Endodermal cell (in vitro differentiated cells): ENCODE measurements around the gene BPIFB6. TPM values are rescaled to one million over a fixed set of nuclear protein-coding genes. Genes with fewer than 3 reads are reported as not detected.

Experiments used
- DNase-seq: peaks from one replicate; pipeline ENCODE4 v3.0.0-alpha.2; 2017
- H3K27ac ChIP-seq: 2 replicates; pipeline ENCODE4 v1.5.1; 2013; ENCODE audit warnings: mild to moderate bottlenecking, low read depth, low read length, moderate library complexity
- H3K27me3 ChIP-seq: 2 replicates; pipeline ENCODE4 v1.6.1; 2013; ENCODE audit warnings: mild to moderate bottlenecking, low read length, moderate library complexity; ENCODE audit not compliant: insufficient read depth, control insufficient read depth, poor library complexity, severe bottlenecking
- H3K36me3 ChIP-seq: 2 replicates; pipeline ENCODE4 v1.7.0; 2013; ENCODE audit warnings: mild to moderate bottlenecking, low read length, moderate library complexity; ENCODE audit not compliant: control insufficient read depth, insufficient read depth
- H3K4me1 ChIP-seq: one replicate; pipeline ENCODE4 v1.7.0; 2013; ENCODE audit warnings: low read length; ENCODE audit not compliant: control insufficient read depth, insufficient read depth
- H3K4me3 ChIP-seq: 2 replicates; pipeline ENCODE4 v1.5.1; 2013; ENCODE audit warnings: mild to moderate bottlenecking, low read length, moderate library complexity
- H3K9ac ChIP-seq: 2 replicates; pipeline ENCODE4 v1.6.1; 2013; ENCODE audit warnings: mild to moderate bottlenecking, low read length, moderate library complexity; ENCODE audit not compliant: poor library complexity, severe bottlenecking; ENCODE audit errors: extremely low read depth
- H3K9me3 ChIP-seq: 2 replicates; pipeline ENCODE4 v1.6.1; 2013; ENCODE audit warnings: mild to moderate bottlenecking, low read length, moderate library complexity; ENCODE audit not compliant: control insufficient read depth
- H3K27ac Mint-ChIP-seq: 2 replicates; pipeline ENCODE4 v1.8.0; 2020; ENCODE audit warnings: mixed read lengths
- H3K27me3 Mint-ChIP-seq: 2 replicates; pipeline ENCODE4 v1.8.0; 2021; ENCODE audit warnings: mild to moderate bottlenecking, mixed read lengths; ENCODE audit not compliant: insufficient read depth
- H3K36me3 Mint-ChIP-seq: 2 replicates; pipeline ENCODE4 v1.8.0; 2020; ENCODE audit warnings: low read depth, mixed read lengths
- H3K4me1 Mint-ChIP-seq: 2 replicates; pipeline ENCODE4 v1.8.0; 2020; ENCODE audit warnings: mixed read lengths
- H3K4me3 Mint-ChIP-seq: 2 replicates; pipeline ENCODE4 v1.8.0; 2020; ENCODE audit warnings: mild to moderate bottlenecking, moderate library complexity, mixed read lengths
- H3K9me3 Mint-ChIP-seq: 2 replicates; pipeline ENCODE4 v1.8.0; 2020; ENCODE audit warnings: mild to moderate bottlenecking, mixed read lengths
- WGBS, 2 experiments: methylation state at CpG; one replicate each; pipeline versions ENCODE4 v1.1.5 to v1.1.7; 2013; ENCODE audit warnings: missing lambda C conversion rate in 2 of 2, mixed read lengths in 1 of 2; ENCODE audit not compliant: insufficient coverage in 1 of 2, insufficient read length in 1 of 2; 5-methylcytosine and 5-hydroxymethylcytosine counted together
- total RNA-seq, 2 donors: library from RNA; stranded (reverse); fragmentation: NEBNext Ultra II Directional in 1 of 2; extraction: Animal tissue kit (Norgen Biotek cat#: 25700) in 1 of 2; gene quantifications; 2 replicates in 1 of 2; 3 replicates in 1 of 2; pipeline ENCODE4 v1.2.1, GENCODE V29; 2021
- TF ChIP-seq, protein P1 (sequence below): fragments of 200-600 bp; sonication (generic); conservative IDR thresholded peaks from 2 replicates; pipeline ENCODE4 v1.5.0; 2021; ENCODE audit warnings: antibody characterized with exemption, mild to moderate bottlenecking

Gene BPIFB6
- total RNA-seq, 2 donors from 2014 or later, result not detected

DNA sequence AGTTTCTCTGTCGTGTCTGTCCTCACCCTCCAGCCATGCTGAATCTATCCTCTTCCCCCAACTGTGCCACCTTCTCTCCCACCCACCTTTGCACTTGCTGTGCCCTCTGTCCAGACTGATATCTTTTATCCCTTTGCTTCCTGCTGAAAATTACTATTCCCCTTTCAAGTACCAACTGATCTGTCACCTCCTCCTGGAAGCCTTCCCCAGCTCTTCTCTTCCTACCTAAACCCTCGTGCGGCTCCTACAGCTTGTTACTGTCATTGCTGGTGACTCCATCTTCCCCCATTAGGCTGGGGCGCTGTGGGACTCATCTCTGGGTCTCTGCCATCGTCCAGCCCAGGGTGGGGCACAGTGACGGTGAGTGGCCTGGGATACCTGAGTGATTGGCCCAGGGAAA lies 1.1 kb downstream of the BPIFB6 start:
- Histone ChIP-seq H3K9me3 (no peaks in the 10 kb centered on the region), H3K4me1 (no peaks in the 10 kb centered on the region), H3K4me3 (no peak overlapping the region), H3K27ac (no peak overlapping the region), H3K9ac (no peak overlapping the region), H3K27me3 (peaks cover 8% of the 10 kb centered on the region), H3K36me3 (no peaks in the 10 kb centered on the region)
- Mint-ChIP-seq H3K4me1 (no peaks in the 10 kb centered on the region), H3K9me3 (no peaks in the 10 kb centered on the region), H3K36me3 (no peaks in the 10 kb centered on the region), H3K4me3 (no peak overlapping the region), H3K27me3 (peaks cover 16% of the 10 kb centered on the region), H3K27ac (peak overlapping the region; percentile 31)
- TF ChIP-seq, protein P1, sequence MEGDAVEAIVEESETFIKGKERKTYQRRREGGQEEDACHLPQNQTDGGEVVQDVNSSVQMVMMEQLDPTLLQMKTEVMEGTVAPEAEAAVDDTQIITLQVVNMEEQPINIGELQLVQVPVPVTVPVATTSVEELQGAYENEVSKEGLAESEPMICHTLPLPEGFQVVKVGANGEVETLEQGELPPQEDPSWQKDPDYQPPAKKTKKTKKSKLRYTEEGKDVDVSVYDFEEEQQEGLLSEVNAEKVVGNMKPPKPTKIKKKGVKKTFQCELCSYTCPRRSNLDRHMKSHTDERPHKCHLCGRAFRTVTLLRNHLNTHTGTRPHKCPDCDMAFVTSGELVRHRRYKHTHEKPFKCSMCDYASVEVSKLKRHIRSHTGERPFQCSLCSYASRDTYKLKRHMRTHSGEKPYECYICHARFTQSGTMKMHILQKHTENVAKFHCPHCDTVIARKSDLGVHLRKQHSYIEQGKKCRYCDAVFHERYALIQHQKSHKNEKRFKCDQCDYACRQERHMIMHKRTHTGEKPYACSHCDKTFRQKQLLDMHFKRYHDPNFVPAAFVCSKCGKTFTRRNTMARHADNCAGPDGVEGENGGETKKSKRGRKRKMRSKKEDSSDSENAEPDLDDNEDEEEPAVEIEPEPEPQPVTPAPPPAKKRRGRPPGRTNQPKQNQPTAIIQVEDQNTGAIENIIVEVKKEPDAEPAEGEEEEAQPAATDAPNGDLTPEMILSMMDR, result no peak
- no peak for DNase-seq
- 85 to 87% methylated on average over 4 to 6 of the region's 6 CpGs for WGBS, 2 experiments

DNA sequence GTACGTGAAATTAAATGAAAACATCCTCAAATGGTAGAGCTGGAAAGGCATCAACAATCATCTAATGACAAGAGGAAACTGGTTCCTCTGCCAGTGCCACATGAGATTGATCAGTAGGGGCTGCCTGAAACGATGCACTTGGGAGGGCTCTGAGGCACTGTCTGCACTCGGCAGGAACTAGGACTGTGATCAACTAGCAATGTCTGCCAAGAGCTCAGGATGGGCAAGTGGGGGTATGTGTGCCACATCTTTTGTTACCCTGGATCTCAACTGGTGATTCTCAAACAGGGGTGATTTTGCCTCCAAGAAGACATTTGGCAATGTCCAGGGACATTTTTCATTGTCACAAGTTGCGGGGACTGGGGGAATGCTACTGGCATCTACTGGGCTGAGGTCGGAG lies 1.9 kb downstream of the BPIFB6 start:
- H3K36me3 ChIP-seq, result no peaks in the 10 kb centered on the region
- Mint-ChIP-seq H3K27me3 (peaks cover 24% of the 10 kb centered on the region), H3K4me3 (no peak overlapping the region), H3K9me3 (no peaks in the 10 kb centered on the region), H3K36me3 (no peaks in the 10 kb centered on the region), H3K4me1 (no peaks in the 10 kb centered on the region), H3K27ac (no peak overlapping the region)
- WGBS, 2 experiments, result 77 to 84% methylated on average over 5 of the region's 5 CpGs
- no peak overlapping the region for H3K9ac ChIP-seq
- no peak overlapping the region for H3K27ac ChIP-seq
- no peak overlapping the region for H3K4me3 ChIP-seq
- H3K9me3 ChIP-seq, result no peaks in the 10 kb centered on the region
- no peak for DNase-seq
- H3K27me3 ChIP-seq, result peaks cover 17% of the 10 kb centered on the region
- TF ChIP-seq, protein P1, result no peak
- H3K4me1 ChIP-seq, result no peaks in the 10 kb centered on the region

DNA sequence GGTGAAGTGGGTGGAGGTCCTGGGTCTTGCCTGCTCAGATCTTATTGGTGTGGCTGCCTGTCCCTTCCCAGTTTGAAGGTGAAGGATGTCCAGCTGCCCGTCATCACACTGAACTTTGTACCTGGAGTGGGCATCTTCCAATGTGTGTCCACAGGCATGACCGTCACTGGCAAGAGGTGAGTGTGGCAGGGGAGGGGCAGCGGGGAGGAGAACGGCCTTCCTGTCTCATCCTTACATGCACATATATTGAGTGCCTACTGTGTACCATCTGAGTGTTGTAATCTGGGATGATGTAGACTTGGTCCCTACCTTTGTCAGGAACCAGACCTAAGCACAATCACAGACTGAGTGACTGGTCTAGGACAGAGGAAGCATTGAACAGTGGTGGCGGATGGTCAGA lies 2.7 kb downstream of the BPIFB6 start:
- Histone ChIP-seq H3K36me3 (no peaks in the 10 kb centered on the region), H3K9ac (no peak overlapping the region), H3K27ac (no peak overlapping the region), H3K4me1 (no peaks in the 10 kb centered on the region), H3K4me3 (no peak overlapping the region), H3K9me3 (no peaks in the 10 kb centered on the region), H3K27me3 (peaks cover 24% of the 10 kb centered on the region)
- TF ChIP-seq, protein P1, result no peak
- Mint-ChIP-seq H3K36me3 (no peaks in the 10 kb centered on the region), H3K4me1 (no peaks in the 10 kb centered on the region), H3K27ac (no peak overlapping the region), H3K27me3 (peaks cover 30% of the 10 kb centered on the region), H3K4me3 (no peak overlapping the region), H3K9me3 (no peaks in the 10 kb centered on the region)
- no peak for DNase-seq
- WGBS, 2 experiments, result 81 to 82% methylated on average over 3 to 5 of the region's 5 CpGs
